SK-N-SH treated with all-trans-retinoic acid at 6 μM for 48 hours (cell line): ENCODE results near the gene ATP6AP1.

Experiments used
- ATAC-seq: fragments of 200-7000 bp; cut with Tn5 transposase; 3 replicates; pipeline ENCODE4 v1.9.1; 2020; ENCODE audit warnings: mild to moderate bottlenecking, moderate library complexity
- ARNTL ChIP-seq: fragments of 450-650 bp; formaldehyde crosslinking; IDR thresholded peaks from 2 replicates; pipeline ENCODE4 v1.5.0; 2020; ENCODE audit warnings: low read depth, mild to moderate bottlenecking, moderate library complexity, borderline replicate concordance
- BACH2 ChIP-seq: fragments of 250-450 bp; sonication (Bioruptor Pico); IDR thresholded peaks from 2 replicates; pipeline ENCODE4 v1.9.0; 2021; ENCODE audit warnings: mild to moderate bottlenecking, borderline replicate concordance
- CREB5 ChIP-seq: fragments of 250-450 bp; sonication (Bioruptor Pico); IDR thresholded peaks from 2 replicates; pipeline ENCODE4 v1.5.1; 2020; ENCODE audit warnings: low read depth, mild to moderate bottlenecking, moderate library complexity
- CSDC2 ChIP-seq: fragments of 250-450 bp; sonication (Bioruptor Pico); IDR thresholded peaks from 2 replicates; pipeline ENCODE4 v1.5.0; 2020; ENCODE audit warnings: mild to moderate bottlenecking, moderate library complexity
- CSRNP3 ChIP-seq: fragments of 250-450 bp; sonication (Bioruptor Pico); IDR thresholded peaks from 2 replicates; pipeline ENCODE4 v1.5.1; 2021; ENCODE audit warnings: mild to moderate bottlenecking, moderate library complexity
- ESRRG ChIP-seq: fragments of 250-450 bp; sonication (Bioruptor Pico); IDR thresholded peaks from 2 replicates; pipeline ENCODE4 v1.6.1; 2021; ENCODE audit warnings: mild to moderate bottlenecking
- GLIS3 ChIP-seq: fragments of 250-450 bp; sonication (Bioruptor Pico); IDR thresholded peaks from 2 replicates; pipeline ENCODE4 v1.5.0; 2020; ENCODE audit warnings: mild to moderate bottlenecking, moderate library complexity
- ISL1 ChIP-seq: fragments of 250-450 bp; sonication (Bioruptor Pico); IDR thresholded peaks from 2 replicates; pipeline ENCODE4 v2.1.2; 2022; ENCODE audit warnings: mild to moderate bottlenecking, moderate library complexity
- OSR1 ChIP-seq: fragments of 250-450 bp; sonication (Bioruptor Pico); IDR thresholded peaks from 2 replicates; pipeline ENCODE4 v1.8.0; 2022; ENCODE audit warnings: moderate library complexity, mild to moderate bottlenecking, inconsistent platforms
- PATZ1 ChIP-seq: fragments of 250-450 bp; sonication (Bioruptor Pico); IDR thresholded peaks from 2 replicates; pipeline ENCODE4 v1.8.0; 2020; ENCODE audit warnings: mild to moderate bottlenecking, moderate library complexity, borderline replicate concordance
- POU6F1 ChIP-seq: fragments of 250-450 bp; sonication (Bioruptor Pico); IDR thresholded peaks from 2 replicates; pipeline ENCODE4 v1.8.0; 2021; ENCODE audit warnings: low read depth, mild to moderate bottlenecking, moderate library complexity, borderline replicate concordance
- PPARA ChIP-seq: fragments of 250-450 bp; sonication (Bioruptor Pico); IDR thresholded peaks from 2 replicates; pipeline ENCODE4 v1.5.0; 2020; ENCODE audit warnings: mild to moderate bottlenecking, borderline replicate concordance
- TCF4 ChIP-seq: fragments of 250-450 bp; sonication (Bioruptor Pico); IDR thresholded peaks from 2 replicates; pipeline ENCODE4 v1.8.0; 2021; ENCODE audit warnings: mild to moderate bottlenecking, moderate library complexity, borderline replicate concordance
- TOX ChIP-seq: fragments of 250-450 bp; sonication (Bioruptor Pico); IDR thresholded peaks from 2 replicates; pipeline ENCODE4 v1.8.0; 2021; ENCODE audit warnings: mild to moderate bottlenecking, moderate library complexity, borderline replicate concordance
- ZFP3 ChIP-seq: fragments of 250-450 bp; sonication (Bioruptor Pico); IDR thresholded peaks from 2 replicates; pipeline ENCODE4 v1.5.0; 2020; ENCODE audit warnings: mild to moderate bottlenecking, moderate library complexity
- ZNF70 ChIP-seq: fragments of 450-650 bp; formaldehyde crosslinking; IDR thresholded peaks from 2 replicates; pipeline ENCODE4 v1.5.0; 2020; ENCODE audit warnings: mild to moderate bottlenecking, moderate library complexity
- ZNF8 ChIP-seq: fragments of 450-650 bp; formaldehyde crosslinking; IDR thresholded peaks from 2 replicates; pipeline ENCODE4 v1.5.0; 2020; ENCODE audit warnings: mild to moderate bottlenecking, moderate library complexity

The ATP6AP1 gene

GRCh38 chrX:154379569-154379951, 48.9 kb upstream of the ATP6AP1 start:
- ATAC-seq: no peak
- TF ChIP-seq CSRNP3: no peak
- no peak for TF ChIP-seq POU6F1
- no peak for TF ChIP-seq ISL1 (CRISPR knock-in tag)
- TF ChIP-seq ARNTL (CRISPR knock-in tag): no peak
- TF ChIP-seq BACH2 (CRISPR knock-in tag): no peak

GRCh38 chrX:154380153-154380552, 48.3 kb upstream of the ATP6AP1 start:
- ATAC-seq: no peak
- TF ChIP-seq ZNF8 (CRISPR knock-in tag): no peak

- no peak for ATAC-seq
- TF ChIP-seq TOX (CRISPR knock-in tag): no peak
- TF ChIP-seq CREB5 (CRISPR knock-in tag): no peak
- TF ChIP-seq PATZ1 (CRISPR knock-in tag): no peak
- TF ChIP-seq POU6F1: no peak
These were observed 47.7 kb upstream of the ATP6AP1 start for GRCh38 chrX:154380787-154381186.

GRCh38 chrX:154381271-154381670, 47.2 kb upstream of the ATP6AP1 start:
- ATAC-seq: no peak
- TF ChIP-seq CSDC2 (CRISPR knock-in tag) (no peak), PATZ1 (CRISPR knock-in tag) (no peak), PPARA (CRISPR knock-in tag) (no peak), ZNF70 (no peak), ZFP3 (CRISPR knock-in tag) (no peak), ESRRG (CRISPR knock-in tag) (no peak), GLIS3 (CRISPR knock-in tag) (no peak), ZNF8 (CRISPR knock-in tag) (no peak), TOX (CRISPR knock-in tag) (no peak), BACH2 (CRISPR knock-in tag) (no peak), OSR1 (no peak), TCF4 (CRISPR knock-in tag) (no peak), POU6F1 (no peak), CSRNP3 (no peak)
